DND-41 (cell line): ENCODE data around the gene PLA2G2D.

Source experiments
- ATAC-seq: fragments of 200-7000 bp; cut with Tn5 transposase; 3 replicates; pipeline ENCODE4 v1.9.1; 2021; ENCODE audit warnings: low read depth; ENCODE audit not compliant: insufficient read depth
- DNase-seq: peaks from one replicate; pipeline ENCODE4 v3.0.0-alpha.2; 2020
- H2AFZ ChIP-seq: 2 replicates; pipeline ENCODE4 v1.6.0; 2012; ENCODE audit warnings: low read depth, low read length
- H3K27ac ChIP-seq: 2 replicates; pipeline ENCODE4 v1.5.1; 2012; ENCODE audit warnings: low read length, inconsistent platforms
- H3K27me3 ChIP-seq: fragments of 200-600 bp; sonication (generic); 2 replicates; pipeline ENCODE4 v1.6.0; 2012; ENCODE audit warnings: low read length, mild to moderate bottlenecking, inconsistent platforms; ENCODE audit not compliant: insufficient read depth, poor library complexity
- H3K36me3 ChIP-seq: 2 replicates; pipeline ENCODE4 v1.5.1; 2012; ENCODE audit warnings: low read length, inconsistent platforms; ENCODE audit not compliant: insufficient read depth
- H3K4me1 ChIP-seq: 2 replicates; pipeline ENCODE4 v1.5.1; 2012; ENCODE audit warnings: mild to moderate bottlenecking, low read length; ENCODE audit not compliant: insufficient read depth
- H3K4me2 ChIP-seq: 2 replicates; pipeline ENCODE4 v1.6.0; 2012; ENCODE audit warnings: mild to moderate bottlenecking, moderate library complexity, low read length, inconsistent platforms; ENCODE audit not compliant: insufficient read depth
- H3K4me3 ChIP-seq, 2 experiments: fragments of 200-600 bp in 1 of 2; shearing (Covaris generic) in 1 of 2; 2 replicates each; pipeline ENCODE4 v1.5.1; 2012 to 2016; ENCODE audit warnings: inconsistent platforms in 2 of 2, low read length in 2 of 2, mild to moderate bottlenecking in 2 of 2, low read depth in 1 of 2, moderate library complexity in 1 of 2
- H3K79me2 ChIP-seq: 2 replicates; pipeline ENCODE4 v1.6.0; 2012; ENCODE audit warnings: low read length, inconsistent platforms; ENCODE audit not compliant: insufficient read depth
- H3K9ac ChIP-seq: 2 replicates; pipeline ENCODE4 v1.6.0; 2012; ENCODE audit warnings: low read depth, mild to moderate bottlenecking, inconsistent platforms, low read length, moderate library complexity
- H3K9me3 ChIP-seq: 2 replicates; pipeline ENCODE4 v1.5.1; 2012; ENCODE audit warnings: low read length, moderate library complexity, mild to moderate bottlenecking, inconsistent platforms; ENCODE audit not compliant: insufficient read depth, severe bottlenecking
- H4K20me1 ChIP-seq: 2 replicates; pipeline ENCODE4 v1.6.0; 2012; ENCODE audit warnings: low read length; ENCODE audit not compliant: insufficient read depth
- EZH2 ChIP-seq: IDR thresholded peaks from 3 replicates; pipeline ENCODE4 v1.6.1; 2012; ENCODE audit warnings: borderline replicate concordance, low read depth, mild to moderate bottlenecking, moderate library complexity, low read length, inconsistent platforms; ENCODE audit not compliant: severe bottlenecking
- TF ChIP-seq, protein P1 (sequence below): IDR thresholded peaks from 2 replicates; pipeline ENCODE4 v1.5.1; 2012; ENCODE audit warnings: borderline replicate concordance, low read length, moderate library complexity, mild to moderate bottlenecking; ENCODE audit not compliant: poor library complexity, severe bottlenecking; ENCODE audit errors: extremely low read depth

The PLA2G2D gene

DNA sequence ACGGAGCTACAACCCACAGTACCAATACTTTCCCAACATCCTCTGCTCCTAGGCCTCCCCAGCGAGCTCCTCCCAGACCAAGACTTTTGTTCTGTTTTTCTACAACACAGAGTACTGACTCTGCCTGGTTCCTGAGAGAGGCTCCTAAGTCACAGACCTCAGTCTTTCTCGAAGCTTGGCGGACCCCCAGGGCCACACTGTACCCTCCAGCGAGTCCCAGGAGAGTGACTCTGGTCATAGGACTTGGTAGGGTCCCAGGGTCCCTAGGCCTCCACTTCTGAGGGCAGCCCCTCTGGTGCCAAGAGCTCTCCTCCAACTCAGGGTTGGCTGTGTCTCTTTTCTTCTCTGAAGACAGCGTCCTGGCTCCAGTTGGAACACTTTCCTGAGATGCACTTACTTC lies 28.7 kb downstream of the PLA2G2D start:
- H3K79me2 ChIP-seq: no peaks in the 10 kb centered on the region
- 0 out of 2 replicates have a peak, but pooled peaks cover 4% of the 10 kb centered on the region for H4K20me1 ChIP-seq
- no peak overlapping the region for H2AFZ ChIP-seq
- H3K9ac ChIP-seq: no peak overlapping the region
- ATAC-seq (no peak), DNase-seq (no peak)
- no peaks in the 10 kb centered on the region for H3K9me3 ChIP-seq
- peaks cover 10% of the 10 kb centered on the region for H3K27me3 ChIP-seq
- no peak overlapping the region for H3K4me3 ChIP-seq
- no peaks in the 10 kb centered on the region for H3K36me3 ChIP-seq
- no peak overlapping the region for H3K27ac ChIP-seq
- H3K4me1 ChIP-seq: no peaks in the 10 kb centered on the region
- no peak overlapping the region for H3K4me2 ChIP-seq
- no peak for TF ChIP-seq EZH2
- TF ChIP-seq, protein P1, sequence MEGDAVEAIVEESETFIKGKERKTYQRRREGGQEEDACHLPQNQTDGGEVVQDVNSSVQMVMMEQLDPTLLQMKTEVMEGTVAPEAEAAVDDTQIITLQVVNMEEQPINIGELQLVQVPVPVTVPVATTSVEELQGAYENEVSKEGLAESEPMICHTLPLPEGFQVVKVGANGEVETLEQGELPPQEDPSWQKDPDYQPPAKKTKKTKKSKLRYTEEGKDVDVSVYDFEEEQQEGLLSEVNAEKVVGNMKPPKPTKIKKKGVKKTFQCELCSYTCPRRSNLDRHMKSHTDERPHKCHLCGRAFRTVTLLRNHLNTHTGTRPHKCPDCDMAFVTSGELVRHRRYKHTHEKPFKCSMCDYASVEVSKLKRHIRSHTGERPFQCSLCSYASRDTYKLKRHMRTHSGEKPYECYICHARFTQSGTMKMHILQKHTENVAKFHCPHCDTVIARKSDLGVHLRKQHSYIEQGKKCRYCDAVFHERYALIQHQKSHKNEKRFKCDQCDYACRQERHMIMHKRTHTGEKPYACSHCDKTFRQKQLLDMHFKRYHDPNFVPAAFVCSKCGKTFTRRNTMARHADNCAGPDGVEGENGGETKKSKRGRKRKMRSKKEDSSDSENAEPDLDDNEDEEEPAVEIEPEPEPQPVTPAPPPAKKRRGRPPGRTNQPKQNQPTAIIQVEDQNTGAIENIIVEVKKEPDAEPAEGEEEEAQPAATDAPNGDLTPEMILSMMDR: no peak

DNA sequence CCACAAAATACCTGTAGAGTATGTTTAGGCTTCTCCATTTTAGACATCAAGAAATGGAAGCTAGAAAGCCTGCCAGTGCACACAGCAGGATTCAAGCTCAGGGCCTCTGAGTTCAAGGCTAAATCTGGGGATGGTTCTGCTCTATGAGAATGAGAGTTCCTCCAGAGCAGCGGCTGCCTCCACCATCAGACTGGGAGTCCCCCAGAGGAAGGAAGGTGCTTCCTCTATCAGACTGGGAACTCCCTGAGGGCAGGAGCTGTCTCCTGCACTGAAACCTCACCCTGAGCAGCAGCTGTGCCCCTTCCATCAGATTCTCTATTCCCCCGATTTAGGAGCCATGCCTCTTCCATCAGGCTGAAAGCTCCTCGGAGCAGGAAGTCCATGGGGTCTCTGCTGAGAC lies 29.2 kb downstream of the PLA2G2D start:
- peaks cover 10% of the 10 kb centered on the region for H3K27me3 ChIP-seq
- H3K4me2 ChIP-seq: no peak overlapping the region
- ATAC-seq (no peak), DNase-seq (no peak)
- H3K79me2 ChIP-seq: no peaks in the 10 kb centered on the region
- no peak overlapping the region for H3K9ac ChIP-seq
- H3K4me1 ChIP-seq: no peaks in the 10 kb centered on the region
- H3K27ac ChIP-seq: no peak overlapping the region
- no peaks in the 10 kb centered on the region for H3K36me3 ChIP-seq
- no peak overlapping the region for H3K4me3 ChIP-seq
- H3K9me3 ChIP-seq: no peaks in the 10 kb centered on the region
- H2AFZ ChIP-seq: no peak overlapping the region
- TF ChIP-seq, protein P1: no peak
- TF ChIP-seq EZH2: no peak
- H4K20me1 ChIP-seq: 0 out of 2 replicates have a peak, but pooled peaks cover 4% of the 10 kb centered on the region

DNA sequence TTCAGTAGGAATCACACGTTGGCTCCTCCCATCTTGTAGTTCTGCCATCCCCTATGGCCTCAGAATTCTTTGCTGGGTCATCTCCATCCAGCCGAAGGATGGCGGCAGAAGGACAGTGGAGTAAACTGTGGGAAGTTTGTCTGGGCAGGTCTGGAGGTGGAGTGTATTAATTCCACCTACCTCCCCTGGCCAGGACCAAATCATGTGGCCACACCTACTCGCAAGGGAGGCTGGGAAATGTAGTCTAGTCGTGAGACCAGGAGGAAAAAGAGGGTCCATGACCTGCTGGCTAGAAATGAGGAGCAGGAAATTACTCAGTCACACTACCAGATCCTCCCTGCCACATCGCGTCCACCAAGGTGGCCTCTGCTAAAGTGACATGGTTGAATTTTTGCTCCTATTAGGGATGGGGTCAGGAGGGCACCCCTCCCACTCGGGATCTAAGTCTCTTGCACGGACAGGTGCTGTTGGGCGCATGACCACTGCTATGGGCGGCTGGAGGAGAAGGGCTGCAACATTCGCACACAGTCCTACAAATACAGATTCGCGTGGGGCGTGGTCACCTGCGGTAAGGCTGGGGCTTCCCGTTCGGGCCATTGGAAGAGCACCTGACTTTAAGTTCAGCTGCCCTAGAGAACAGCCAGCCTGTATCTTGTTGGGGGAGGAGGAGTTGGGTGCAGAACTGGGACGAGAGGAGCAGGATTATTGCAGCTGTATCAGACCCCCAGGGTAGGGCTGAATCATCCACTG lies 29.8 kb downstream of the PLA2G2D start:
- H4K20me1 ChIP-seq: peaks cover 4% of the 10 kb centered on the region; the same call in 1 of the 2 replicates
- H3K27ac ChIP-seq: no peak overlapping the region
- H3K9ac ChIP-seq: no peak overlapping the region
- no peak overlapping the region for H3K4me3 ChIP-seq
- DNase-seq (no peak), ATAC-seq (no peak)
- no peak overlapping the region for H2AFZ ChIP-seq
- no peaks in the 10 kb centered on the region for H3K79me2 ChIP-seq
- TF ChIP-seq, protein P1: no peak
- TF ChIP-seq EZH2: no peak
- no peak overlapping the region for H3K4me2 ChIP-seq
- no peaks in the 10 kb centered on the region for H3K9me3 ChIP-seq
- H3K4me1 ChIP-seq: no peaks in the 10 kb centered on the region
- no peaks in the 10 kb centered on the region for H3K36me3 ChIP-seq
- H3K27me3 ChIP-seq: peaks cover 10% of the 10 kb centered on the region
